GM19238 (cell line): ENCODE results near the gene UNG.

Source experiments
- DNase-seq: peaks from one replicate; pipeline ENCODE4 v3.0.0; 2011; ENCODE audit warnings: low spot score; ENCODE audit not compliant: insufficient read length

The UNG gene

GRCh38 chr12:109088818-109089217 lies 8.6 kb upstream of the UNG start:
- DNase-seq = no peak

GRCh38 chr12:109089683-109090082 lies 7.7 kb upstream of the UNG start:
- DNase-seq = no peak

- no peak for DNase-seq
These were observed 4.8 kb upstream of the UNG start for GRCh38 chr12:109092497-109093021.

DNA sequence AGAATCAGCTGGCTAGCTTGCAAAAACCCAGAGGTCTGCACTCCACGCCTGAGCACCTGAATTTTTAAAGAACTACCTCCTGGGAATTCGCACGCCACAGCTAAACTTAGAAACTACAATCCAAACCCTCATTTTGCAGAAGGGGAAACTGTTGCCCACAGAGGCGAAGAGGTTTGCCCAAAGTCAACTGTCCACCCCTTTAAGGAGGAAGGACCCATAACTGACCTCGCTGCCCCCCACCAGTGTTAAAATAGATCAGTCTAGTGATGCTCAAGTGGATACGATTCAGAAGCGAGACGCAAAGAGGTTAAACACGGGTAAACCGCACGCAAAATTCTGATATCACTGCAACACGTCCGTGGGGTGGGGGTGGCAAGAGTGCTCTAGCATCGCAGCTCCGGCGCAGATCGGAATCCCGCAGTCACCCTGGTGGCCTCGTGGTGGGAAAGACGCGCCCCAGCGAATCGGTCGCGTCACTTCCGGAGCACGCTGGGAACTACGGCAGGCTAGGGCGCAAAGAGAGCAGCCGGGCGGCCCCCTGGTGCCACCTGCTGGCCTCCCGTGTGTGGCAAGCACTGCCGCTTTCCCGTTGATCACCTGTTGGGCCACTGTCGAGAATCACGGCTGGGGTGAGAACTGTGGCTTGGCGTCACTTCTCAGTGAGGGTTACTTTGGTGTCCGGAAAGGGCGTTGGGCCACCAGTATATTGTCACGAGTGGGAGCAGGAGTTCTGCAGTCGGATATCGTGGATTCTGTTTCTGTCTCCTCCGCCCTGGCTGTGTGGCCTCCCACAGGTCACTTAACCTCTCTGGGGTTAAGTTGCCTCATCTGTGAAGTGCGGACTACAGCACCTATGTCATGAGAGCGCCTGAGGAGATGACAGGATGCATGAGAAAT lies 4.1 kb upstream of the UNG start, which contains the start of gene ALKBH2:
ALKBH2 (minus strand) TSS at position 451 of the 897 bp plus-strand sequence. CDS start 686 bp downstream, outside the sequence.
- peak; percentile 88 for DNase-seq

GRCh38 chr12:109097140-109097434 lies 310 bp upstream of the UNG start:
- no peak for DNase-seq

DNA sequence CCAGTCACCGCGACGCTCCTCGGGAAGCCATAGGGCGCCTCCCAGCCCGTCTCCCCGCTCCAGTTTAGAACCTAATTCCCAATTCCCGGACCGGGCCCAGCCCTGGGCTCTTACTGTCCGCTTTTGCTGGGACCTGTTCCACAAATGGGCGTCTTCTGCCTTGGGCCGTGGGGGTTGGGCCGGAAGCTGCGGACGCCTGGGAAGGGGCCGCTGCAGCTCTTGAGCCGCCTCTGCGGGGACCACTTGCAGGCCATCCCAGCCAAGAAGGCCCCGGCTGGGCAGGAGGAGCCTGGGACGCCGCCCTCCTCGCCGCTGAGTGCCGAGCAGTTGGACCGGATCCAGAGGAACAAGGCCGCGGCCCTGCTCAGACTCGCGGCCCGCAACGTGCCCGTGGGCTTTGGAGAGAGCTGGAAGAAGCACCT lies 797 bp downstream of the UNG start:
- DNase-seq = no peak

- no peak for DNase-seq
These were observed 1.3 kb downstream of the UNG start for GRCh38 chr12:109098651-109099050.

- DNase-seq = no peak
These were observed 2.1 kb downstream of the UNG start for GRCh38 chr12:109099431-109100020.

DNA sequence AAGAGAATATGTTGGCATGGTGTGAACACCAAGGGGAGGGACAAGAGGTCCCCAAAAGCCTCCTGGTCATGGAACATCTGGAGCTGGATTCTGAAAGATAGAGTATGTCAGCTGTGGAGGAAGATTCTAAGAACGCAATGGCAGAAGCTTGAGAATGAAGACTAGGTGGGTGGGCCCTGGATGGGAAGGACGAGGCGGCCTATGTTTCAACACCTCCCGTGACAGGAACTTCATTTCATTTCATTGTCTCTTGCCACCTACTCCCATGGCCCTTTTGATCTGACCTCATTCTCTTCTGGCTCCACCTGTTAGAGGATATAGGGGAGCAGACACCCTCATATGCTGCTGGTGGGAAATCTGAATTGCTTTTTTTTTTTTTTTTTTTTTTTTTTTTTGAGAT lies 3.3 kb downstream of the UNG start:
- DNase-seq = no peak

DNA sequence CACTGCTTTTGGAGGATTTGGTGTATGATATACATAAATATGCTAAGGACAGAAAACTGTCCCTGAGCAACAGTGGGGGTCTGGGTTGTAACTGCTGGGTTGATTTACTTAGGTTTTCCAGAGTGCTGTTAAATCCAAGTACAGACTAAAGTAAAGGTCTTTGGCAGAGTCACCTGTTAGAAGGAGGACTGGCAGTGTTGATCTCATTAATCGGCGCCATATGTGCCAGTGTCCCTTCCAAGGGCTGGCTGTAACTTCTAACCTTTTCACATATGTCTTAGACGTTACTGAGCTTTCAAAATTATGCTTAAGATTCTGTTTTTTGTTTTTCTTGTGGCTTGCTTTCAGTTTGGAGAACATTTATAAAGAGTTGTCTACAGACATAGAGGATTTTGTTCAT lies 5.1 kb downstream of the UNG start:
- DNase-seq = no peak

- no peak for DNase-seq
These were observed 7.8 kb downstream of the UNG start for GRCh38 chr12:109105176-109105575.

- no peak for DNase-seq
These were observed 12.5 kb downstream of the UNG start for GRCh38 chr12:109109746-109110350.

DNA sequence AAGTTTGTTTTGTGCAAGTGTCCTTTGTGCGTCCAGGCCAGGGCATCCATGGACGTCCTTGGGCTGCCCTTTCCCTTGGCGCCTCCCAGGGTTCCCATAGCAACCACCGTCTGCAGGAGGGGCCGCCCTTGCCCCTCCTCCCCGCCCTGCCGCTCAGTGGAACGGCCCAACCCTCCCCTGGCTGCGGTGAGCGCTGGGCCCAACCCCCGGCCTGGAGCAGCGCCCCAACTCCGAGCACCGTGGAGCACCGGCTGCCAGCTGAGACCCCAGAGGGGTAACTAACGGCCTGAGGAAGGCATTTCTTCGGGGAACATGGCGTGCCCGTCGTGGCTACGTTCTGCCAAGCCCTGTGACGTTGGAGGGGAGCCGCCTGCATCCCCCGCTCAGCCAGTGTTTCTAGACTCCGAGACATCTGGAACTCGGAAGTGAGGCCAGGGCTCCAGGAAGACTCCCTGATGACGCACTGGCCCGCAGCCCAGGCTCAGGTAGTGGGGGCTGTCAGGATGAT lies 13.6 kb downstream of the UNG start:
- DNase-seq = peak; percentile 37

DNA sequence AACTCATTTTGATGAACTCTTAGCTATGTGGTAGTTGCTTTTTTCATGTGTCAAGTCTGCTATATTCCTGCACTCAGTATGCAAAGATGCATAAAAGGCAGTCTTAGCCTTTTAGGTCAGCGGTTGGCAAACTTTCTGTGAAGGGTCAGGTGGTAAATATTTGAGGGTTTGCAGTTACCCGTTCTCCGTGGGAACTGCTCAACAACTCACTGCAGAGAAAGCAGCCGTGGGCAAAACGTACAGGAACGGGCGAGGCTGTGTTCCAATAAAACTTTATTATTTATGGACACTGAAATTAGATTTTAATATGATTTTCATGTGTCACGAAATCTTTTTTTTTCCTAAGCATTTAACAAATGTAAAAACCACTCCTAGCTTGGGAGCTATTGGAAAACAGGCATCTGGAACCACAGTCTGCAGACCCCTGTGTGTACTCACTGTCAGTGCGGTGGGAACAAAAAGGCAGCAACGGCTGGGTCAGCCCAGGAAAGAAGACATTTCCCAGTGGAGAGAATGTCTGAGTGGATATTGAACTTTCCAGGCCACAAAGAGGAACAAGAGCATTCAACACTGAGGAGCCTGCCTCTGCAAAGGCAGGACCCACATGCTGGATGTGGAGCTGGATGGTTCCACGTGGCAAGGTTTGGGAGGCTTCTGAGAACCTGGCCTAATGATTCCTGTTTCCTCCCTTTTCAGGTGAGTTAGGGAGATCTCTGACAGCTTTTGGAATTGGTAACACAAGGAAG lies 15.5 kb downstream of the UNG start:
- DNase-seq = no peak

DNA sequence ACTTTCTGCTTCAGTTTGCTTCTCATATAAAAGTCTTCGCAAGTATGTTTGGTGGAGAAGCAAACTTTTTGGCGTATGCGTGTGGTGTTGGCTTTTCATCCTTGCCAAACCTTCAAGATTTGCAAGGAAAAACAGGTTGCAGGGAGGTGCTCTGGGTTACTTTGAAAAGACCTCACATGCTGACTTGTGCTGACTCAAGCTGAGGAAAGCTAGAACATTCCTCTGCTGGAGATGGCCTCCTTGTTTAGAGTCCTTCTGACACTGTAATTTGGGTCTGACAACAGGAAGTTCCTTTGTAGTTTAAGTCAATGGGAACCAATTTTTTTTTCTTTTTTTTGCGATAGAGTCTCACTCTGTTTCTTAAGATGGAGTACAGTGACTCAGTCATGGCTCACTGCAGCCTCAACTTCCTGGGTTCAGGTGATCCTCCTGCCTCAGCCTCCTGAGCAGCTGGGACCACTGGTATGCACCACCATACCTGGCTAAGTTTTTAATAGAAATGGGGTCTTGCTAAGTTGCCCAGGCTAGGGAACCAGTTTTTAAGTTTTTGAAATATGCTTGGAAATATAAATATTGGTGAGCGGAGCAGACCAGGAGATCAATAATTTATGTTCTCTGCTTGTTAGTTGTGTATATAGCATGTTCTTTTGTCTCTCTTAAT lies 16.4 kb downstream of the UNG start:
- no peak for DNase-seq

GRCh38 chr12:109114644-109115043 lies 17.2 kb downstream of the UNG start:
- DNase-seq = no peak

GRCh38 chr12:109115404-109115757 lies 18.0 kb downstream of the UNG start:
- no peak for DNase-seq

DNA sequence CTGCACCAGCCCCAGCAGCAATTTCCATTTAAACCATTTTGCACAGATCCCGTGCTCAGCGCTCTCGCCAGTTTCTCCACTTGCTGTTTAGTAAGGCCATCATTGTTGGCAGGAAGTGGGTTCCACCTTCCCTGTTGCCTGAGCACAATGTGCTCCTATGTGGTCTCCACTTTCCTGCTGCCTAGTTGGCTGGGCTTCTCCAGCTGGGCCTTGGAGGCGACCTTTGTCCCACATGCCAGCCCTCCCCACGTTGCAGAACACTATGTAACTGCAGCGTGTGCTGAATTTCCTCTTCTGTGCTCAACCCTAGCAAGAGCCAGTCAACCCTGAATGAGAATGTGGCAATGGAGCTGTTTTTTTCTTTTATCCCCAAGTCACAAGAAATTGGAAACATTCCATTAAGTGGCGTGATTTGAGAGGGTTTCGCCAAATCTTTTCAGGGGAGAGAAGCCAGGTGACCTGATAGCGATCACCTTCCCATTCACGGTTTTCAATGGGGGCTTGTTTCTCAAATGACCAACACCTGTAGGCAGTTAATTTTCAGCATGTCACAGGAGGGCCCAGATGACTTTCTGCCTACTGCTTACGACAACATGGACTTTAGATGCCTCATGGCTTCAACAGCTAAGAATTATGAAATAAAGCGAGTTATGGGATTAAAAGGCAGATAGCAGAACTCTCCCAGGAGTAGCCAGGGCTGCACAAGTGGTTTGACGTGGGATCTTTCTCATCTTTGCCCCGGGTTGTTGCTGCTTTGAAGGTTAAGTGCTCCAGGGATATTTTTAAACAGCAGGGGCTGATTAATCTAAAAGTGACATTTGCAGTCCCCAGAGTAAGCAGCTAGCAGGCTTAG lies 18.6 kb downstream of the UNG start, which contains the start of gene ACACB:
ACACB (plus strand) TSS at position 830 of the 853 bp plus-strand sequence. CDS start 22,819 bp downstream, outside the sequence.
- DNase-seq = no peak

- no peak for DNase-seq
These were observed 19.2 kb downstream of the UNG start for GRCh38 chr12:109116611-109116949.

DNA sequence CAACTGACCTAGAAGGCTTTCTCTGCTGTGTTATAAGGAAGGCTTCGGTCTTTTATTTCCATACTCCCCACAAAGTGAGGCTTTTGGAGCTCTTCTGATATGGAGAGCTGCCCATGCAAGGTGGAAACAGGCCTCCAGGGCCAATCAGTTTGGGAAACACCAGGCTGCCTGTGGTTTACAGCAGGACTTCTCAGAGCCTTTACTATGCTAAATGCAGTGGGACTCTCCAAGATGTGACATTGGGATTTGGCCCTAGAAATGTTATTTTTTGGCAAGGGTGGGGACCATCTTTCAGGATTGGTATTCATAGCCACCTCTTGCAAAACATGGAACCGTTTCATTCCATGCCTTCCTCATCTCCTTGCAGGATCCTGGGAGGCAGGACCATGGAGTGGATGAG lies 22.7 kb downstream of the UNG start:
- no peak for DNase-seq
